Lower leg skin (tissue), 4 donors: ENCODE data around the gene TMEM225B. TPM values are rescaled to one million over a fixed set of nuclear protein-coding genes. Genes with fewer than 3 reads are reported as not detected.
"Not testable (repeated sequence)": the region's sequence is repeated elsewhere in the genome, so short reads cannot be mapped to it uniquely, and the experiment has no call there.

Experiments
- DNase-seq, 2 donors: peaks; one replicate each; pipeline ENCODE4 v3.0.0-alpha.2; 2019; ENCODE audit warnings: low spot score in 2 of 2
- H3K4me3 ChIP-seq: fragments of 200-600 bp; sonication (generic); 2 replicates; pipeline ENCODE4 v1.5.1; 2017; ENCODE audit warnings: mild to moderate bottlenecking, low read depth; ENCODE audit not compliant: poor library complexity, severe bottlenecking
- POLR2A ChIP-seq, 2 donors: fragments of 450-650 bp; IDR thresholded peaks; one replicate each; pipeline ENCODE4 v1.6.1; 2016 to 2017; ENCODE audit warnings: antibody characterized with exemption in 2 of 2, mild to moderate bottlenecking in 1 of 2, moderate library complexity in 1 of 2
- WGBS, 2 donors: methylation state at CpG; one replicate each; pipeline ENCODE4 v1.1.5; 2018; 5-methylcytosine and 5-hydroxymethylcytosine counted together
- intact Hi-C: fragments of 100-400 bp; cut with DNase I; formaldehyde crosslinking; loops from one replicate; pipeline ENCODE4 v1.15.0; 2023; ENCODE audit warnings: low total_unique reads
- total RNA-seq, 4 donors: library from RNA; depleted of rRNA; stranded (reverse); fragments of >200 nt; gene quantifications; one replicate each; pipeline ENCODE4 v1.1.0, GENCODE V29; 2016
- TF ChIP-seq, protein P1 (sequence below), 3 donors: fragments of 450-650 bp; IDR thresholded peaks; one replicate each; pipeline ENCODE4 v1.5.1; 2016; ENCODE audit warnings: antibody characterized with exemption in 3 of 3, mild to moderate bottlenecking in 3 of 3, moderate library complexity in 2 of 3

The TMEM225B gene, protein sequence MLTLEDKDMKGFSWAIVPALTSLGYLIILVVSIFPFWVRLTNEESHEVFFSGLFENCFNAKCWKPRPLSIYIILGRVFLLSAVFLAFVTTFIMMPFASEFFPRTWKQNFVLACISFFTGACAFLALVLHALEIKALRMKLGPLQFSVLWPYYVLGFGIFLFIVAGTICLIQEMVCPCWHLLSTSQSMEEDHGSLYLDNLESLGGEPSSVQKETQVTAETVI
- total RNA-seq, result 1 to 10 TPM; 1.7 to 4.6 (median 2.6) TPM

DNA sequence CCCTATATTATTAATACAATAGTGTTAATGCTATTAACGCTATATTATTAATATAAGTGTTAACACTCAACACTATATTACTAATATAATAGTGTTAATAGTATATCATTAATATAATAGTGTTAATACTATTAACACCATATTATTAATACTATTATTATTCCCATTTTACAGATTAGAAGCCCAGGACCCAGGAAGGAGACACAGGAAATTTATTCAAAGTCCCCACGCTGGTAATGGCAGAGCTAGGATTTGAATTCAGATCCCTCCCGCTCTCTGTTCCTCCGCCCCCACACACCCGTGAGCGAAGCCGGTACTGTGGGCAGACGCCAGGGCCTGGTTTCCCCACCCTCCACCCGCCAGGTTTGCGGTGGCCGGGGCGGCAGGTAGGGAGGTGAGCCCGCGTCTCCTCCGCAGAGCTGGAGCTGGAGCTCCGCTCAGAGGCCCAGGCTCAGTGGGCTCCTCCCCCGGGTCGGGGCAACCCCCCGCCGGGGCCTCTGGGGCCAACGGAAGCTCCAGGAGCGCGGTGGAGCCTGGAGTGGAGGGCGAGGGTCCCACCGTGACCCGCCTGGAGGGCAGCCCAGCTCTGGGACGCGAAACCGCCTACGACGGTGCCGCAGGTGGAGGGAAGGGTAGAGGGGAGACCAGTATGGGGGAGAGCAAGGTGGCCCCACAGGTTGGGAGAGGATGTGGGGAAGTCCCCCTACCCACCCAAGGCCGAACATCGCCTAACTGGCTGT is at the start of gene TMEM225B:
TSS of gene TMEM225B (plus strand) at position 506 of the 740 bp plus-strand sequence. CDS start 6,122 bp downstream, outside the sequence.
- intact Hi-C loops, result no loop called here
- DNase-seq, result peak in 1 of 2 donors; percentile 70

DNA sequence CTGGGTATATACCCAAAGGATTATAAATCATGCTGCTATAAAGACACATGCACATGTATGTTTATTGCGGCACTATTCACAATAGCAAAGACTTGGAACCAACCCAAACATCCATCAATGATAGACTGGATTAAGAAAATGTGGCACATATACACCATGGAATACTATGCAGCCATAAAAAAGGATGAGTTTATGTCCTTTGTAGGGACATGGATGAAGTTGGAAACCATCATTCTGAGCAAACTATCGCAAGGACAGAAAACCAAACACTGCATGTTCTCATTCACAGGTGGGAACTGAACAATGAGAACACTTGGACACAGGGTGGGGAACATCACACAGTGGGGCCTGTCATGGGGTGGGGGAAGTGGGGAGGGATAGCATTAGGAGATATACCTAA is 48.5 kb upstream of the TMEM225B start:
- WGBS, 2 donors, result 86 to 100% methylated on average over 1 to 2 of the region's 2 CpGs
- DNase-seq, intact Hi-C loops, H3K4me3 ChIP-seq: not testable (repeated sequence)

More for the DNA sequence above, at the start of gene TMEM225B:
- H3K4me3 ChIP-seq, result no peak within 1 kb of the TSS
- 75 to 81% methylated on average over 24 to 30 of the region's 34 CpGs for WGBS, 2 donors
- TF ChIP-seq POLR2A (IDR thresholded peaks at IDR 0.05), result no peak
- TF ChIP-seq, protein P1, sequence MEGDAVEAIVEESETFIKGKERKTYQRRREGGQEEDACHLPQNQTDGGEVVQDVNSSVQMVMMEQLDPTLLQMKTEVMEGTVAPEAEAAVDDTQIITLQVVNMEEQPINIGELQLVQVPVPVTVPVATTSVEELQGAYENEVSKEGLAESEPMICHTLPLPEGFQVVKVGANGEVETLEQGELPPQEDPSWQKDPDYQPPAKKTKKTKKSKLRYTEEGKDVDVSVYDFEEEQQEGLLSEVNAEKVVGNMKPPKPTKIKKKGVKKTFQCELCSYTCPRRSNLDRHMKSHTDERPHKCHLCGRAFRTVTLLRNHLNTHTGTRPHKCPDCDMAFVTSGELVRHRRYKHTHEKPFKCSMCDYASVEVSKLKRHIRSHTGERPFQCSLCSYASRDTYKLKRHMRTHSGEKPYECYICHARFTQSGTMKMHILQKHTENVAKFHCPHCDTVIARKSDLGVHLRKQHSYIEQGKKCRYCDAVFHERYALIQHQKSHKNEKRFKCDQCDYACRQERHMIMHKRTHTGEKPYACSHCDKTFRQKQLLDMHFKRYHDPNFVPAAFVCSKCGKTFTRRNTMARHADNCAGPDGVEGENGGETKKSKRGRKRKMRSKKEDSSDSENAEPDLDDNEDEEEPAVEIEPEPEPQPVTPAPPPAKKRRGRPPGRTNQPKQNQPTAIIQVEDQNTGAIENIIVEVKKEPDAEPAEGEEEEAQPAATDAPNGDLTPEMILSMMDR (IDR thresholded peaks at IDR 0.05), result no peak

DNA sequence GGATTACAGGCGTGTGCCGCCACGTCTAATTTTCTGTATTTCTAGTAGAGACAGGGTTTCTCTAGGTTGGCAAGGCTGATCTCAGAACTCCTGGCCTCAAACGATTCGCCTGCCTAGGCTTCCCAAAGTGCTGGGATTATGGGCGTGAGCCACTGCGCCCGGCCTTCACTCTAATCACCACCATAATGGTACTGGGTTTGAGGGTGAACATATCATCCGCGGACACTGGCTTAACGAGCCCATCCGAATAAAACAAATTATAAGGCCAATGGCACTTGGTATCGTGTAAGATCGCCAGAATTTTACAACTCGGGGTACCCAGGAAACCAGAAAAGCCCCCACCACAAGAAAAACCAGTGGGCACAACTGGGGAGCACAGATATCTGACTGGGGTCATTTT is 46.7 kb upstream of the TMEM225B start:
- no peak for DNase-seq
- TF ChIP-seq POLR2A (IDR thresholded peaks at IDR 0.05), result no peak
- TF ChIP-seq, protein P1 (IDR thresholded peaks at IDR 0.05), result no peak

DNA sequence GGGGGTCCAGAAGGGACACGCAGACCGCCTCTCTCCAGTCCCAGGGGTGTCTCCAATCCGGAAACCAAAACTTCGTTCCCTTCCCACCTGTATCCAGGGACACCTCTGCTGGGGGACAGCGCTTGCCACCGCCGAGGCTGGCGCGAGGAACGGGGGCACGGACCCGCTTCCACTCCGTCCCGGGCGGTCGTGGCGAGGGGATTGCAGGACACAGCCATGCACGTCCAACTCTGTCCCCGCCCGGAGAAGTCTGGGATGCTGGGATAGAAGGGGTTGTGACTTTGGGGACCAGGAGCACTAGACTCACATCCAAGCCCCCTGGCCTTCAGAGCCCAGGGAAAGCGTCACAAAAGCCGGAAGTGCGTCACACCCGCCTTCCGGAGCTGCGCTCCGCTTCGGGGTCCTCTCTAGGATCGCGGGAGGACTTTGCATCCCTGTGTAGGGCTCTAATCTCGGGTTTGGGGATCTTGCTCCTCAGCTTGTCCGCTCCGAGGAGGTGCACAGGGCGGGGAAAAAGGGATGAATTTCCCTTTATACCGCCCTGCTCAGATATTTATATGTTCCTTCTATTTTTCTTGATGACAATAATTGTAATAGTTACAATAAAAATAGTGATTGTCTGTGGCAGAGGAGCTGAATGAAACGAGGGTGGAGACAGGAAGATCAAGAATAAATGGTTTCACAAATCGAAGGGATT is 46.2 kb upstream of the TMEM225B start, which contains the start of gene FAM200A:
TSS of gene FAM200A (minus strand) at position 348 of the 697 bp plus-strand sequence. CDS start 3,707 bp downstream, outside the sequence.
- 0 to 1% methylated on average over 36 to 37 of the region's 37 CpGs for WGBS, 2 donors
- intact Hi-C loops, result no loop called here
- DNase-seq, result peak; percentile 78 to 97

More for the DNA sequence above, 46.7 kb upstream of the TMEM225B start:
- peak overlapping the region; percentile 84 for H3K4me3 ChIP-seq
- 12 to 14% methylated on average over 15 of the region's 15 CpGs for WGBS, 2 donors
- intact Hi-C loops, result no loop called here

DNA sequence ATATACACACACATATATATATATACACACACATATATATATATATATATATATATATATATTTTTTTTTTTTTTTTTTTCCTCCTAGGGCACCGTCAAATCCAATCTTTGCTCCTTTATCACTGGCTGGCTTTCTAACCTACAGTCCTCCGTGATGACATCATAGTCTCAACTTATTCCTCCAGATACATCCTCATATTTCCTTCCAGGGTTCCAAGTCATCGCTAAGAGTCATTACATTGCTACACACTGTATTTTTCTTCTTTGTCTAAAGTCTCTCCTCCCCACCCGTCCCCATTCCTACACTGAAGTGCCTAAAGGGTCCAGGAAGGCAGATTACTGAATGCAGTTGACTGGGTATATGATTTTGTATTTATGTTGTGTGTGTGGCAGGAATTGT is 45.0 kb upstream of the TMEM225B start:
- no peak overlapping the region for H3K4me3 ChIP-seq
- WGBS, 2 donors, result 95 to 96% methylated on average over 4 of the region's 4 CpGs
- intact Hi-C loops, result no loop called here
- no peak for DNase-seq
- TF ChIP-seq, protein P1 (IDR thresholded peaks at IDR 0.05), result no peak
- no peak for TF ChIP-seq POLR2A (IDR thresholded peaks at IDR 0.05)

More for the DNA sequence above, 46.2 kb upstream of the TMEM225B start, which contains the start of gene FAM200A:
- H3K4me3 ChIP-seq, result peak within 1 kb of the TSS; percentile 84
- no peak for TF ChIP-seq POLR2A (IDR thresholded peaks at IDR 0.05)
- TF ChIP-seq, protein P1 (IDR thresholded peaks at IDR 0.05), result no peak

DNA sequence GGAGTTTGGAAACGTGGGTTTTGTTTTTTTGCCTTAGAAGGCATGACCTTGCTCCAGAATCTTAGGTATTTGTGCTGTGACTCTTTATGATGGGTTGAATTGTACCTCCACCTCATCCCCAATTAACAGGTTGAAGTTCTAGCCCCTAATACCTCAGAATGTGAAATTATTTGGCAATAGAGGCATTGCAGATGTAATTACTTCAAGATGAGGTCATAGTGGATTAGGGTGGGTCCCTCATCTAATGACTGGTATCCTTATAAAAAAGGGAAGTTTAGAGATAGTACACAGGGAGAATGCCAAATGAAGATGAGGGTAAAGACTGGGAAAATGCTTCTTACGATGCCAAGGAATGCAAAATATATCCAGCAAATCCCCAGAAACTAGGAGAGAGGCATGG is 43.1 kb upstream of the TMEM225B start:
- intact Hi-C loops, result no loop called here
- TF ChIP-seq, protein P1 (IDR thresholded peaks at IDR 0.05), result no peak
- no peak for TF ChIP-seq POLR2A (IDR thresholded peaks at IDR 0.05)
- no peak for DNase-seq
- WGBS, 2 donors, result 73 to 79% methylated on average over 2 of the region's 2 CpGs
- H3K4me3 ChIP-seq, result no peak overlapping the region
